BE2C (cell line): Measurements from ENCODE around the gene NELFB.

ENCODE experiments used
- DNase-seq: peaks from one replicate; pipeline ENCODE4 v3.0.0-alpha.2; 2020
- H3K27me3 ChIP-seq: fragments of 250-450 bp; sonication (Bioruptor Pico); 2 replicates; pipeline ENCODE4 v1.5.1; 2020; ENCODE audit warnings: mild to moderate bottlenecking
- H3K36me3 ChIP-seq: fragments of 250-450 bp; sonication (Bioruptor Pico); 2 replicates; pipeline ENCODE4 v1.5.1; 2020; ENCODE audit warnings: mild to moderate bottlenecking
- H3K4me1 ChIP-seq: fragments of 250-450 bp; sonication (Bioruptor Pico); 2 replicates; pipeline ENCODE4 v1.5.1; 2020
- H3K4me3 ChIP-seq: 2 replicates; pipeline ENCODE4 v1.5.1; 2011; ENCODE audit warnings: low read depth, low read length
- H3K9me3 ChIP-seq: fragments of 250-450 bp; sonication (Bioruptor Pico); 2 replicates; pipeline ENCODE4 v1.5.1; 2020
- TF ChIP-seq, protein P1 (sequence below): IDR thresholded peaks from 2 replicates; pipeline ENCODE4 v1.5.1; 2012; ENCODE audit warnings: mild to moderate bottlenecking, low read depth, low read length

The NELFB gene

DNA sequence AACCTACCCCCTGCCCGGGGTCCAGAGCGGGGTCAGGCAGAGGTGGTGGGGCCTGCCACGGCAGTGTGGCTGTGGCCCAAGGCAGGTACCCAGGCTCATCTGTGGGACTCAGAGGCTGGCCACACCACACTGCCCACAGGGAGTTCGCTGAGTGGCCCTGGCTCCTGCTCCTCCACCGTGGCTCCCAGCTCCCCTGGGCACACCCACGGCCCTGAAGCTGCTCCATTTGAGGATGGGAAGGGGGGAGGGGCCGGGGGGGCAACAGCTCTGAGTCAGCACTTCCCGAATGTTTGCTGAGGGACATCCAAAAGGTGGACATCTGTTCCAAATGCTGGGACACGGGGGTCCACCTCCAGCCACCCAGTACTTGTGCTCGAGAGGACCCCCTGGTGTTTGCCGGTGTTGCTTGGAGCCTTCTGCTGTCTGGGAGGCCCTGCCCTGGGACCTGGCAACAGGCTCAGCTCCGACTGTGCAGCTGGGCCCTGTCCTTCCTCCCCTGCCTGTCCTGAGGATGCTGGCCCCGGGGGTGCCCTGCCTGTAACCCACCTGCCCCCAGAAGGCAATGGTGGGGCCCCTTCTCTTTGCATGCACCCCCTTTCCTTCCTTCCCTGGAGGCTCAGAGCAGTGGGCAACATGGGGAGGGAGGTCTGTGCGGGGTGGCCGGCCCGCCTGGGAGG is 49.4 kb downstream of the NELFB start:
- TF ChIP-seq, protein P1, sequence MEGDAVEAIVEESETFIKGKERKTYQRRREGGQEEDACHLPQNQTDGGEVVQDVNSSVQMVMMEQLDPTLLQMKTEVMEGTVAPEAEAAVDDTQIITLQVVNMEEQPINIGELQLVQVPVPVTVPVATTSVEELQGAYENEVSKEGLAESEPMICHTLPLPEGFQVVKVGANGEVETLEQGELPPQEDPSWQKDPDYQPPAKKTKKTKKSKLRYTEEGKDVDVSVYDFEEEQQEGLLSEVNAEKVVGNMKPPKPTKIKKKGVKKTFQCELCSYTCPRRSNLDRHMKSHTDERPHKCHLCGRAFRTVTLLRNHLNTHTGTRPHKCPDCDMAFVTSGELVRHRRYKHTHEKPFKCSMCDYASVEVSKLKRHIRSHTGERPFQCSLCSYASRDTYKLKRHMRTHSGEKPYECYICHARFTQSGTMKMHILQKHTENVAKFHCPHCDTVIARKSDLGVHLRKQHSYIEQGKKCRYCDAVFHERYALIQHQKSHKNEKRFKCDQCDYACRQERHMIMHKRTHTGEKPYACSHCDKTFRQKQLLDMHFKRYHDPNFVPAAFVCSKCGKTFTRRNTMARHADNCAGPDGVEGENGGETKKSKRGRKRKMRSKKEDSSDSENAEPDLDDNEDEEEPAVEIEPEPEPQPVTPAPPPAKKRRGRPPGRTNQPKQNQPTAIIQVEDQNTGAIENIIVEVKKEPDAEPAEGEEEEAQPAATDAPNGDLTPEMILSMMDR = peak; percentile 11; the same call in 1 of the 2 replicates
- H3K36me3 ChIP-seq = no peaks in the 10 kb centered on the region
- no peaks in the 10 kb centered on the region for H3K9me3 ChIP-seq
- H3K4me3 ChIP-seq = no peak overlapping the region
- no peaks in the 10 kb centered on the region for H3K27me3 ChIP-seq
- peak; percentile 28 for DNase-seq
- no peaks in the 10 kb centered on the region; the same call in 1 of the 2 replicates for H3K4me1 ChIP-seq

DNA sequence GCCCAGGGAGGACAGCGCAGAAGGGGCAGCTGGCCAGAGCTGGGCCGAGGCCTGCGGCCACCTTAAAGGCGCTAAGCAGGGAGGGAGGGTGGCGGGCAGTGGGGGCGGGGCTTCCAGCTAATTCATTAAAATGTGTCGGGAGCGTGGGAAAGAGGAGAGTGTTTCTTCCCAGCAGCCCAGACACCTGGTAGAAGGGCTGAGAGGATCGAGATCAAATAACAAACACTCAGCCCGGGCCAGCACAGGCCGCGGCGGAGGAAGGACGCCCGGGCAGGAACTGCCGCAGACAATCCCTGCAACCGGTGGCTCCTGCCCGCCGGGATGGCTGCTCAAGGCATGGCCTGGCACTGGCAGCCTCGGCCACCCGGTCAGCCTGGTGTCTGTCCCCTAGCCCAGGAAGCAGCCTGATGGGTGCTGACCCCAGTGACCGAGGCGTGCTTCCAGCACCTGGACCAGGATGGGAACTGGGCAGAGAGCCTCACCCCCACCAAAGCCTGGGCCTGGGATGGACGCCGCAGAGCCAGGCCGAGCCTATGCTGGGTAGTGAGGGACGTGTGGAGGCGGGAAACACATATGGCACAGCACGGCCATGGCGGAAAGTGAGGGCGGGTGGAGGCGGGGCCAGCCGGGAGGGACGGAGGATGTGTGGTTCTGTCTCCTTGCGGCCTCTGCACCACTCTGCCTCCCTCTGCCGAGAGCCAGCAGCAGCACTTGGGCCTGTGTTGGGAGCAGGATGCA is 50.1 kb downstream of the NELFB start:
- Histone ChIP-seq H3K36me3 (no peaks in the 10 kb centered on the region), H3K4me1 (no peaks in the 10 kb centered on the region; the same call in 1 of the 2 replicates), H3K9me3 (no peaks in the 10 kb centered on the region), H3K27me3 (no peaks in the 10 kb centered on the region), H3K4me3 (no peak overlapping the region)
- peak; percentile 39 for DNase-seq
- TF ChIP-seq, protein P1 = no peak

DNA sequence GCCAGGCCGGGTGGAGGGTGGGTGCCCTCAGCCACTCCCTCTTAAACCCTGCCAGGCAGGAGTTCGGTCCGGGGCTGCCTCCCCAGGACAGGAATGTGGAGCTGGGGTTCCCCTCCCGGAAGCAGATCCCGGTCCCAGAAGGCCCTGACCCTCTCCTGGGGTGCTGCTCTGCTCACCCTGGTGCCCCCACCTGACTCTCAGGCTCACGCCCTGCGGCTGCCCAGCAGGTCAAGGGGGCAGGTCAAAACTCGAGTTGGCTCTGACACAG is 50.6 kb downstream of the NELFB start:
- TF ChIP-seq, protein P1 = no peak
- Histone ChIP-seq H3K4me3 (no peak overlapping the region), H3K36me3 (no peaks in the 10 kb centered on the region), H3K27me3 (no peaks in the 10 kb centered on the region), H3K9me3 (no peaks in the 10 kb centered on the region), H3K4me1 (no peaks in the 10 kb centered on the region; the same call in 1 of the 2 replicates)
- DNase-seq = no peak

DNA sequence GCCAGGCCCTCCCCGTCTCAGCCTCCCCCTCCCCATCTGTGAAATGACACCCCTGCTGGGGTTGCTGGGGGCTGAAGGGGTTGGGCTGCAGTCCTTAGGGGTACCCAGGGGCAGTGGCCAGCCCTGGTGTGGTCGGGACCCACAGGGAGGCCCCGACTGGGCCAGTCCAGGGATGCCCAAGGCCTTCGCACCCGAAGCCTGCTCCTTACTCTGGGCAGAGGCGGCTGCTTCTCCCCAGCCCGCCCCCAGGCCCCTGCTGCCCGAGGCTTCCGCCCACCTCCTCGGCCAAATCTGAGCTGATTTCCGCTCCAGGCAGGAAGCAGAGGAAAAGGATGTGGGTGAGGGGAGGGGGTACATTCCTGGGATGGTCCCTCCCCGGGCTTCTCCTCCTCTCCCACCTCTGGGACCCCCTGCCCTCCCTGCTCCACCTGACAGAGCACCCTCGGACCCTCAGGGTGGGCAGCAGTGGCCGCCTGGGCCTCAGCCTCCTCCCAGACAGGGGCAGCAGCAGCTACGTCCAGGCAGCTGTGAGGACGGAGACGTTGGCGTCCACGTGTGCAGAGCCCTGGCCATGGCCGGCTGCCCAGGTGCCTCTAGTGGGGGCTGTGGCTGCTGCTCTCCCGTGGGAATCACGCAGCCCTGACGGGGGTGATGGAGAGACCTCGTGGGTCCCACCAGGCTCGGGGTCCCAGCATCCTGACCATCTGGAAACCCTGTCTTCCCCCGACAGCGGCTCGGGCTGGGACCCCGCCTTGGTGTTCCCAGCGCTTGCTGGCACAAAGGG is 51.1 kb downstream of the NELFB start:
- Histone ChIP-seq H3K4me3 (no peak overlapping the region), H3K9me3 (no peaks in the 10 kb centered on the region), H3K4me1 (no peaks in the 10 kb centered on the region; the same call in 1 of the 2 replicates), H3K27me3 (no peaks in the 10 kb centered on the region), H3K36me3 (no peaks in the 10 kb centered on the region)
- TF ChIP-seq, protein P1 = no peak
- peak; percentile 10 for DNase-seq

DNA sequence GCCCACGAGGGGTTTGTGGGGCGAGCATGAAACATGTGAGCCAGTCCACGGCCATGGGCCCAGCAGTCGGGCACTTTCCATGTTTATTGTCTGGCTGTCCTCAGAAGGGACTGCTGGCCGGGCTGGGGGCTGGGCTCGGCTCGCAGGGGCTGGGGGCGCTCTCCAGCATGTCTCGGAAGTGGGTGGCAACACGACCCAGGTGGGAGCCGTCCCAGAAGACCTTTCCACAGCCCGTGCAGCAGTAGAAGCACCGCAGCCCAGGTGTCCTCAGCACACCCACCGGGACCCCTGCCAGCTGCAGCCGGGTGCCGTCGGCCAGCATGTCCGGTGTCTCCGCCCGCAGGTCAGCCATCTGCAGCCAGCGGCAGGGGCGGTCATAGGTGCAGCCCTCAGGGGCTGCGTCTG is 51.7 kb downstream of the NELFB start:
- DNase-seq = peak; percentile 9
- no peak overlapping the region for H3K4me3 ChIP-seq
- H3K27me3 ChIP-seq = no peaks in the 10 kb centered on the region
- no peaks in the 10 kb centered on the region for H3K36me3 ChIP-seq
- no peaks in the 10 kb centered on the region; the same call in 1 of the 2 replicates for H3K4me1 ChIP-seq
- no peaks in the 10 kb centered on the region for H3K9me3 ChIP-seq
- TF ChIP-seq, protein P1 = no peak
